NCI-H146 treated with DMSO at 0.1 percent for 48 hours (cell line): ENCODE results near the gene L1TD1.
A peak's percentile ranks its signal among the peaks of the same experiment; 100 is the strongest.
"Not testable (repeated sequence)": the region's sequence is repeated elsewhere in the genome, so short reads cannot be mapped to it uniquely, and the experiment has no call there.

Source experiments
- DNase-seq: peaks from one replicate; lab custom pipeline; 2025; ENCODE audit not compliant: unreplicated experiment; lab: John Stamatoyannopoulos, UW

Gene L1TD1

DNA sequence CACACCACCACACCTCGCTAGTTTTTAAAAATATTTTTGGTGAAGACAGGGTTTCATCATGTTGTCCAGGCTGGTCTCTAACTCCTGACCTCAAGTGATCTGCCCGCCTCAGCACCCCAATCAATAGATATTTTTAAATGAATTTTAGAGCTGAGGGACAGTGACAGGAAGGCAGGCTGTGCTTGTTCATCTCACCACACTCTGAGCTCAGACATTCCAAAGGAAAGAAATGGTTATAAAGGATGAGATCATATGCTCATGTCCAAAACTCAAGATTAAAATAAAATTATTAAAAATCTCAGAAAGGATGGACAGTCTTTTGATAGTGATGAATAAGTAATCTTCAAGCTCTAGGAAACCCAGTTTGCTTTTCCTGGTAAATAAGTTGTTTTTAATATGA lies 40.9 kb downstream of the L1TD1 start:
- DNase-seq = no peak

DNA sequence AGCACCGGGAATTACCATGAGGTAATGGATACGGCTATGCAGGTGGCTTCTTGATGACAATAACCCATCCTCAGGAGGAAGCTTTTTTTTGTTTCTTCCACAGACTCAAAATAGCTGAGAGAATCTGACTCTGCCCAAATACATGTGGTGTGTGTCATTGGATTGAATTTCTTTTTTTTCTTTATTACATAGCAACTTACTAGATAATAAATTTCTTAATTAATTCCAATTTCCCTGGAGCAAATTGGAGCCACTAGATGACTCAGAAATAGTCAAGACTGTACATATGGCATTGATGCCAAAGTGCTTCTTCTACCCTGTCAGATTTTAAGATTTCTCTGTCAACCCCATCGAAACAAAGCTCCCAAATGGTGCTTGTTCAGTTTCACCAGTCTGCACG lies 42.7 kb downstream of the L1TD1 start:
- DNase-seq = no peak

DNA sequence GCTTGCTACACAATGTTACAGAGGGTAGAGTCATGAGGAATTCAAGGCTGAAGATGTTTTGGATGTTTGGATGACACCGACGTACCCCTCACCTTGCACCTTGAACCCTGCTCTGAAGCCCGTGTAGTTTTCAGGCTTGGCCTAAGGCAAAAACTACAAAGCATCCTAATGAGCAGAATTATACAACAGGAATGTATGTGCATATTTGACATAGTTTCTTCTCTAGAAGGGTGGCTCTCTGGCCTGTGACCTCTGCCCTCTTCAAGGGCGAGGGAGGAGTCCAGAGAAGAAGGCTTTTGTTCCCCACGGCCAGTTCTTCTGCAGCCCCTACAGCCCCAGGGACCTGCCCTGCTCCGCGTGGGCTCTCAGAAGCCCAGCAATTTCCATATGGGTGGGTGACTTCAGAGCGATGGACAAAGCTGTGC lies 43.3 kb downstream of the L1TD1 start:
- no peak for DNase-seq

DNA sequence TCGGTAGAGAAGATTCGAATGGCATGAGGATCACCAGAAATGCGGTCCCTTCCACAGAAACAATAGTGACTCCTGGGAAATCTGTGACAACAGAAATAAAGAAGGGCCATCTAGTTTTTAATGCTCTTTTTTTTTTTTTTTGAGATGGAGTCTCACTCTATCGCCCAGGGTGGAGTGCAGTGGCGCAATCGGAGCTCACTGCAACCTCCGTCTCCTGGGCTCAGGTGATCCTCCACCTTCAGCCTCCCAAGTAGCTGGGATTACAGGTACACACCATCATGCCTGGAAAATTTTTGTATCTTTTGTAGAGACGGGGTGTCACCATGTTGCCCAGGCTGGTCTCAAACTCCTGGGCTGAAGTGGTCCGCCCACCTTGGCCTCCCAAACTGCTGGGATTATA lies 43.9 kb downstream of the L1TD1 start:
- DNase-seq = no peak

DNA sequence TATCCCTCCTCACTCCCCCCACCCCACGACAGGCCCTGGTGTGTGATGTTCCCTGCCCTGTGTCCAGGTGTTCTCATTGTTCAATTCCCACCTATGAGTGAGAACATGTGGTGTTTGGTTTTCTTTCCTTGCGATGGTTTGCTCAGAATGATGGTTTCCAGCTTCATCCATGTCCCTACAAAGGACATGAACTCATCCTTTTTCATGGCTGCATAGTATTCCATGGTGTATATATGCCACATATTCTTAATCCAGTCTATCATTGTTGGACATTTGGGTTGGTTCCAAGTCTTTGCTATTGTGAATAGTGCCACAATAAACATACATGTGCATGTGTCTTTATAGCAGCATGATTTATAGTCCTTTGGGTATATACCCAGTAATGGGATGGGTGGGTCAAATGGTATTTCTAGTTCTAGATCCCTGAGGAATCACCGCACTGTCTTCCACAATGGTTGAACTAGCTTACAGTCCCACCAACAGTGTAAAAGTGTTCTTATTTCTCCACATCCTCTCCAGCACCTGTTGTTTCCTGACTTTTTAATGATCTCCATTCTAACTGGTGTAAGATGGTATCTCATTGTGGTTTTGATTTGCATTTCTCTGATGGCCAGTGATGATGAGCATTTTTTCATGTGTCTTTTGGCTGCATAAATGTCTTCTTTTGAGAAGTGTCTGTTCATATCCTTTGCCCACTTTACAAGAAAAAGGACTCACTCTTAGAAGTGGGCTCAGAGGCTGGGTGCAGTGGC lies 45.2 kb downstream of the L1TD1 start:
- DNase-seq = not testable (repeated sequence)

DNA sequence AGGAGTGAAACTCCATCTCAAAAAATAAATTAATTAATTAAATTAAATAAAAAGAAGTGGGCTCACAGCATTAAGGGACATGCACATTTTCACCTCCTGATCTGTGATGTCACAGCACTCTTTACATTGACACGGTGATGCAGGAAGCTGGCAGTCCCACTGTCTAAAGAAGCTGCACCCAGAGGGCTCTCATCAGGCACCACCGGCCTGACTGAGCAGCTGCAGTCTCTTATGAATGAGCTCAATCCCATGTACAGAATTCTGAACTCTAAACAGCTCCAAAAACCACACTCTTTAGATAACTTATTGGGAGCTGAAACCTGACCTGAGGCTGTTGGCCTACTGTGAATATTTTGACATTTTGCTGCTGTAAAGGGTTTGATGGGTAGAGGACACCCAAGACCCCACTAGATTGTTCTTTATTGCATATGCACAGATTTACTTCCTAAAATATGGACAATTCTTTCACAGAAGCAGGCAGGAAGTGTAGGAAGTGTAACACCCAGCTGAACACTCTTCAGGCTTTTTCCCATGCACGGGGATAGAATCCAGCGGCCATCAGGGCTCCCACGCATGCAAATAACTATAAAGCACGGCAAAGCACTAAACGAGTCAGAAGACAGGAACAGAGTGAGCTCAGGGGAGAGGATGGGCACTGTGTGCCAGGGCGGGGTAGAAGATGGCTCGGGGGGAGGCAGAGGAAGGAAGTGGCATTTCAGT lies 46.2 kb downstream of the L1TD1 start:
- no peak for DNase-seq

DNA sequence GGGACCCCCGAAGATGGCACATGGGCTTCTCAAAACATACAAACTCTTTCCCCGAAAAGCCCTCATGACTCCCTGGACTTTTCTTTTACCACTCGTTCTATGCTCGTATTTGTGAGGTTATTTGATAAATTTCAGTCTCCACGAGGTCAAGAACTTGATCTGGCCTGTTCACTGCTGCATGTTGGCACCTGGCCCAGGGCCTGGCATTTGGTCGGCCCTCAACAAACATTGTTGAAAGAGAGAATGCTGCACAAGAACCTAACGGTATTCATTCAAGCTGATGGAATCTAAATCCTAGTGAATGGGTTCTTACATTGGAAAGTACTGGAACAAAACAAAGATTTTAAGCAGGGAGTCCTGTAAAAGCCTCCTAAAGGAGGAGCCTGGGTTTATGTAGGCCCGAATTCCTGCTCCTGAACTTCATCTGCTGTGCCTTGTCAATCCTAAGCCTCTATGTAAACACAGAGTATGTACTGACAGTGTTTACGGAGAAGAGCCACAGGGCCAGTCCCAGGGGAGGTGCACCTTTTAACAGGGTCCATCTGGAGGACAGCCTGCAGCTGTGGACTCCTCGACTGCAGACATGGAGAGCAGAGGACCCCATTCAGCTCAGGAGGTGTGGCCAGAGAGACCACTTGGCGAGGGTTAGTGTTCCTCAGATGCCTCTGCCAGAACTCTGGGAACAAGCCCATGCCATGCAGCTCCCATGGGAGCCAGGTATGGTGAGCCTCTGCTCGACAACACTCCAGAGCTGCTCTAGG lies 46.9 kb downstream of the L1TD1 start:
- DNase-seq = no peak

DNA sequence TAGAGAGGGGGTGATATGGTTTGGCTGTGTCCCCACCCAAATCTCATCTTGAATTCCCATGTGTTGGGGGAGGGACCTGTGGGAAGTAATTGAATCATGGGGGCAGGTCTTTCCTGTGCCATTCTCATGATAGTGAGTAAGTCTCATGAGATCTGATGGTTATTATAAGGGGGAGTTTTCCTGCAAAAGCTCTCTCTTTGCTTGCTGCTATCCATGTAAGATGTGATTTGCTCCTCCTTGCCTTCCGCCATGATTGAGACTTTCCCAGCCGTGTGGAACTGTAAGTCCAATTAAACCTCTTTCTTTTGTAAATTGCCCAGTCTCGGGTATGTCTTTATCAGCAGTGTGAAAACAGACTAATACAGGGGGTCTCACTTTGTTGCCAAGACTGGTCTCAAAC lies 49.7 kb downstream of the L1TD1 start:
- DNase-seq = not testable (repeated sequence)

DNA sequence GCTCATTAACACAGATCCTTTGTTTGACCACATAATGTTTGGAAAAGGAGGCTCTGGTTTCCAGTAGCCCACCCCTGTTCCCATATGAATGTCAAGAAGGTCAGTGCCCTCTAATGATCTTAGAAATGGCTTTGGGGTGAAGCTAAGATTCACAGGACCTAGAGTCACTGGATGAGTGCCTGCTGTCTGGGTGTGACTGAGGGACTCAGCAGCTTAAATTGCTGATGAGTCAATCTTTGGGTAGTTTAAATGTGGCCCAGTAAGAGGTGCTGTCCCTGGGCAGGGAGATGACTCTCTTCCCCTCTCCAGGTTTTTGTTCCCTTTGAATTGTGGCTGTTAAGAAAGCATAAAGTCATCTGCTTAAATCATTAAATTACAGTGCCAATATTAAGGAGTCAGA lies 50.6 kb downstream of the L1TD1 start:
- DNase-seq = no peak

DNA sequence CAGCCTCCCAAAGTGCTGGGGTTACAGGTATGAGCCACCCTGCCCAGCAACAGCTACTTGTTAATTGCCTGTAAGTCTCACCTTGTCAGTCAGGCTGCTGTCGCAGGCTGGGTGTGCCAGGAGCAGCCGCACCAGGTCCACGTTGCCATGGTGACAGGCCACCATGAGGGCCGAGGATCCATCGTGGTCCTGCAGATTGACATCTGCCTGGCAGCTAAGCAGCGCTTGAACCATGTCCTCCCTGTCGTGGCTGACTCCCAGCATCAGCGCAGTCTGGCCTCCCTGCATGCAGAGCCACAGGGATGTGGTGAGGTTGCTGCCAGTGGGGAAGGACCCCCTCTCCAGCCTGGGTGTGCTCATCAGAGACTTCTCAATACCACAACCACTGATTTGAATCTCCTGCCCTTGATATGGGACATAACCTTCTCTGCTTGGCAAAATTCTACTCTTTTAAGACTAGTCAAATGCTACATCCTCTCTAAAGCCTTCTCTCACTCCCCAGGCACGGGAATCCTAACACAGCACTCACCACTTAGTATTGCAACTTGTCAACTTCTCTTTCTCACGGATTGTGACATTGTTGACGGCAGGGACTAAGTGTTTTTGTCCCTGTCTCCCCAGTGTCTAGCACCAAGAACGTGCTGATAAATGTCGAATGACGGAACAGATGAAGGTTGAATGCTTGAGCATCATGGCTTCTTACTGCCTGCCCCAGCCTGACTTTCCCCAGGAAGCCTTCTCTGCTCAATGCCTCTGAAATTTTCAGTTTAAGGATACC lies 52.9 kb downstream of the L1TD1 start:
- peak; percentile 9 for DNase-seq

DNA sequence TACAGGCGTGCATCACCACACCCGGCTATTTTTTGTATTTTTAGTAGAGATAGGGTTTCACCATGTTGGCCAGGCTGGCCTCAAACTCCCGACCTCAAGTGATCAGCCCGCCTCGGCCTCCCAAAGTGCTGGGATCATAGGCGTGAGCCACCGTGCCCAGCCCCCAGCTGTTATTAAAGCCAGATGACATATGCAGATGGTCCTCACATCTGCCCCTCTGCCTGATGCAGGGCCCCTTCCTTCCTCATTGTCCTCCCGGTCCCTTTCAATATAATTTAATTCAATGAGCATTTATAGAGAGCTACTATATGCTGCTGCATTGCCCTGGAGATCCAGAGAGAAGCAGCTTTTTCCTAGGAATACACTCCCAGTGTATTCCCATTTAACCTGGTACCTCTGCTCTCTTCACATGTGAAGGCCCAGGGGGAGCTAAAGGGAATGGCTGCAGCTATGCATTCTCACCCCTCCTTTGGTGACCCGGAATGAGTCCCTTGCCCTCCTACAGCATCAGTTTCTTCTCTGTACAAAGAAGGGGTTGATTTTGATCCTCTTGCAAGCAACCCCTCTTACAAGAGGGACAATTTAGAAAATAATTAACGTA lies 55.6 kb downstream of the L1TD1 start:
- no peak for DNase-seq

DNA sequence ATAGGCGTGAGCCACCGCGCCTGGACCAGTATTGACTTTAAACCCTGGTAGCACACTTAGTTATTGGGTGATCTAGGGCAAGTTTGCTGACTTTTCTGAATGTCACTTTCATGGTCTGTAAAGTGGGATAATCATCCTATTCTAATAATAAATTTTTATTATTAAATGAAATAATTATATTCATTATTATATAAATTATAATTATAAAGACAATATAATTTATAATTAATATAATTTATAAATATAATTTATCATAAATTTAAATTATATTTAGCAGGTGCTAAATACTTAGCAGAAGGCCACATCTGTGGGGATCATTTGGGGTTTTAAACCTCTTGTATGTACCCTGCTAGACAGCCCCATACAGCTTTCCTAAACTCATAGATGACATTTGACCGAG lies 64.9 kb downstream of the L1TD1 start:
- DNase-seq = no peak

DNA sequence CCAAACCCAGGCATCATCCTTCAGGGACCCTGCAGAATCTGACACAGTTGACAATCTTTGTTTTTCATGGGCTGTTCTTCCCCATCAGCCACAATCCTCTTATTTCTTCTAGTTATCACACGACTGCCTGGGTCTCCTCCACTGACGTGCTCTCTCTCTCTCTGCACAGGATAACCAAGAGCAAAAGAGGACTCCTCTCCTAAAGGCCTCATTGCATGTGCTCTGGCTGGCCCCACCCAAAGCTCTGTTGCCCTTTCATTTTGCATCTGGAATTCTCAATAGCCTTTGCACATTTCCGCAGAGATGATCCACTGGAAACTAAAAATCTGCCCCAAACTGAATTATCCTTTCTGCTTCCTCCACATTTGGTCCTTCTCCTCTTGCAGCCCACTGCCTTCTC lies 66.0 kb downstream of the L1TD1 start:
- DNase-seq = no peak
